H9 (cell line): ENCODE data around the gene ABCA13. TPM values are rescaled to one million over a fixed set of nuclear protein-coding genes. Genes with fewer than 3 reads are reported as not detected.
A peak's percentile ranks its signal among the peaks of the same experiment; 100 is the strongest.

ENCODE experiments used
- DNase-seq: peaks from one replicate; pipeline ENCODE4 v3.0.0-alpha.2; 2017
- H2AFZ ChIP-seq: one replicate; pipeline ENCODE4 v1.6.1; 2013; ENCODE audit warnings: mild to moderate bottlenecking, low read length, control low read depth, moderate library complexity
- H2AK5ac ChIP-seq: 2 replicates; pipeline ENCODE4 v1.6.1; 2013; ENCODE audit warnings: low read length, control low read depth, mixed read lengths; ENCODE audit not compliant: insufficient read length
- H2BK120ac ChIP-seq: one replicate; pipeline ENCODE4 v1.6.1; 2013; ENCODE audit warnings: low read depth, mild to moderate bottlenecking, low read length, control low read depth, inconsistent platforms; ENCODE audit not compliant: poor library complexity, severe bottlenecking
- H2BK12ac ChIP-seq: 2 replicates; pipeline ENCODE4 v1.6.1; 2013; ENCODE audit warnings: low read length, control low read depth, mixed read lengths, low read depth; ENCODE audit not compliant: insufficient read length
- H2BK15ac ChIP-seq: 2 replicates; pipeline ENCODE4 v1.6.1; 2013; ENCODE audit warnings: low read depth, low read length, control low read depth
- H2BK20ac ChIP-seq: one replicate; pipeline ENCODE4 v1.6.1; 2013; ENCODE audit warnings: low read depth, mild to moderate bottlenecking, low read length, control low read depth, inconsistent platforms; ENCODE audit not compliant: poor library complexity, severe bottlenecking
- H2BK5ac ChIP-seq: 2 replicates; pipeline ENCODE4 v1.6.1; 2013; ENCODE audit warnings: low read length, control low read depth, mixed read lengths; ENCODE audit not compliant: insufficient read length
- H3K14ac ChIP-seq: 2 replicates; pipeline ENCODE4 v1.6.1; 2013; ENCODE audit warnings: low read length, control low read depth; ENCODE audit not compliant: insufficient read depth
- H3K18ac ChIP-seq: 2 replicates; pipeline ENCODE4 v1.6.1; 2013; ENCODE audit warnings: low read depth, mild to moderate bottlenecking, mixed read lengths, low read length, control low read depth; ENCODE audit not compliant: insufficient read length
- H3K23ac ChIP-seq: 2 replicates; pipeline ENCODE4 v1.6.1; 2013; ENCODE audit warnings: low read length, control low read depth, mixed read lengths, low read depth; ENCODE audit not compliant: insufficient read length
- H3K23me2 ChIP-seq: 2 replicates; pipeline ENCODE4 v1.6.1; 2013; ENCODE audit warnings: low read depth, mild to moderate bottlenecking, mixed read lengths, low read length, control low read depth; ENCODE audit not compliant: insufficient read length, poor library complexity, severe bottlenecking
- H3K27ac ChIP-seq: 2 replicates; pipeline ENCODE4 v1.5.1; 2013; ENCODE audit warnings: low read length, control low read depth, mixed read lengths, low read depth; ENCODE audit not compliant: insufficient read length
- H3K27me3 ChIP-seq: 2 replicates; pipeline ENCODE4 v1.6.1; 2013; ENCODE audit warnings: low read length, control low read depth, inconsistent platforms; ENCODE audit not compliant: insufficient read depth
- H3K4ac ChIP-seq: 2 replicates; pipeline ENCODE4 v1.6.1; 2013; ENCODE audit warnings: low read depth, mild to moderate bottlenecking, control low read depth, inconsistent platforms, low read length, moderate library complexity
- H3K4me1 ChIP-seq: 2 replicates; pipeline ENCODE4 v1.6.1; 2013; ENCODE audit warnings: low read length, control low read depth, inconsistent platforms; ENCODE audit not compliant: insufficient read depth
- H3K4me2 ChIP-seq: 2 replicates; pipeline ENCODE4 v1.6.1; 2013; ENCODE audit warnings: low read length, control low read depth, mixed read lengths; ENCODE audit not compliant: insufficient read length, insufficient read depth
- H3K56ac ChIP-seq: 2 replicates; pipeline ENCODE4 v1.6.1; 2013; ENCODE audit warnings: low read depth, mild to moderate bottlenecking, mixed read lengths, low read length, control low read depth; ENCODE audit not compliant: insufficient read length
- H3K79me1 ChIP-seq: 2 replicates; pipeline ENCODE4 v1.6.1; 2013; ENCODE audit warnings: low read depth, mild to moderate bottlenecking, moderate library complexity, low read length, control low read depth, inconsistent platforms; ENCODE audit not compliant: insufficient read depth, poor library complexity, severe bottlenecking
- H3K79me2 ChIP-seq: 2 replicates; pipeline ENCODE4 v1.6.1; 2013; ENCODE audit warnings: low read length, control low read depth, inconsistent platforms; ENCODE audit not compliant: insufficient read depth
- H3K9ac ChIP-seq: 2 replicates; pipeline ENCODE4 v1.6.1; 2013; ENCODE audit warnings: low read length, control low read depth, mixed read lengths; ENCODE audit not compliant: insufficient read length; ENCODE audit errors: extremely low read depth
- H3K9me3 ChIP-seq: one replicate; pipeline ENCODE4 v1.6.1; 2013; ENCODE audit warnings: low read depth, low read length, inconsistent platforms; ENCODE audit not compliant: control insufficient read depth
- H3T11ph ChIP-seq: one replicate; pipeline ENCODE4 v1.6.1; 2013; ENCODE audit warnings: mild to moderate bottlenecking, low read length, control low read depth, inconsistent platforms
- H4K20me1 ChIP-seq: one replicate; pipeline ENCODE4 v1.6.1; 2013; ENCODE audit not compliant: control insufficient read depth, insufficient read length, insufficient read depth
- H4K5ac ChIP-seq: 2 replicates; pipeline ENCODE4 v1.6.1; 2013; ENCODE audit warnings: low read depth, mild to moderate bottlenecking, mixed read lengths, low read length, control low read depth; ENCODE audit not compliant: insufficient read length
- H4K8ac ChIP-seq: replicated peaks from 2 replicates; pipeline ENCODE4 v1.6.1; 2013; ENCODE audit warnings: low read length, control low read depth, mixed read lengths, low read depth; ENCODE audit not compliant: insufficient read length
- H4K91ac ChIP-seq: 2 replicates; pipeline ENCODE4 v1.6.1; 2013; ENCODE audit warnings: low read depth, mild to moderate bottlenecking, moderate library complexity, mixed read lengths, low read length, control low read depth; ENCODE audit not compliant: insufficient read length
- H3K27ac Mint-ChIP-seq, 3 experiments: 2 replicates in 2 of 3; 3 replicates in 1 of 3; pipeline ENCODE4 v1.8.0; 2020 to 2021; ENCODE audit warnings: mixed read lengths in 3 of 3, mild to moderate bottlenecking in 1 of 3, moderate library complexity in 1 of 3
- H3K27me3 Mint-ChIP-seq: 2 replicates; pipeline ENCODE4 v1.8.0; 2021; ENCODE audit warnings: low read depth, mild to moderate bottlenecking, moderate library complexity, mixed read lengths
- H3K36me3 Mint-ChIP-seq, 3 experiments: 2 replicates in 2 of 3; 3 replicates in 1 of 3; pipeline ENCODE4 v1.8.0; 2020 to 2021; ENCODE audit warnings: low read depth in 3 of 3, mixed read lengths in 3 of 3; ENCODE audit not compliant: insufficient read depth in 1 of 3
- H3K4me1 Mint-ChIP-seq, 2 experiments: 2 replicates each; pipeline ENCODE4 v1.8.0; 2020; ENCODE audit warnings: mixed read lengths in 2 of 2
- H3K4me3 Mint-ChIP-seq, 2 experiments: 2 replicates in 1 of 2; 3 replicates in 1 of 2; pipeline ENCODE4 v1.8.0; 2020 to 2021; ENCODE audit warnings: mild to moderate bottlenecking in 2 of 2, mixed read lengths in 2 of 2, moderate library complexity in 1 of 2
- H3K9me3 Mint-ChIP-seq, 2 experiments: 2 replicates in 1 of 2; 3 replicates in 1 of 2; pipeline ENCODE4 v1.8.0; 2020; ENCODE audit warnings: mild to moderate bottlenecking in 2 of 2, mixed read lengths in 2 of 2, moderate library complexity in 1 of 2
- WGBS: extraction: QIAGEN DNeasy Blood & Tissue Kit; methylation state at CpG from one replicate; pipeline ENCODE4 v1.1.7; 2013; ENCODE audit warnings: missing lambda C conversion rate, low lambda C conversion rate, mixed read lengths; ENCODE audit not compliant: insufficient read length; ENCODE audit errors: extremely low coverage; 5-methylcytosine and 5-hydroxymethylcytosine counted together
- total RNA-seq: library from RNA; stranded (reverse); gene quantifications from 2 replicates; pipeline ENCODE4 v1.2.1, GENCODE V29; 2021
- TF ChIP-seq, protein P1 (sequence below): fragments of 200-600 bp; sonication (generic); conservative IDR thresholded peaks from 3 replicates; pipeline ENCODE4 v1.8.0; 2021; ENCODE audit warnings: antibody characterized with exemption, mild to moderate bottlenecking

Gene ABCA13
- total RNA-seq, 1 experiment from 2014 or later: 0.11 TPM

- peaks cover 5% of the 10 kb centered on the region; the same call in 1 of the 2 replicates for H3K4me1 ChIP-seq
- H3K27ac Mint-ChIP-seq: peak overlapping the region in 2 of 3 experiments; percentile 6 to 40; a peak in 2 of 7 replicates
- H2AFZ ChIP-seq: no peak overlapping the region
- H2BK12ac ChIP-seq: no peak overlapping the region
- no peaks in the 10 kb centered on the region for H3K23me2 ChIP-seq
- no peak overlapping the region for H4K91ac ChIP-seq
- no peaks in the 10 kb centered on the region for H4K20me1 ChIP-seq
- H3K4me3 Mint-ChIP-seq: no peak overlapping the region
- no peak overlapping the region for H2BK15ac ChIP-seq
- no peak overlapping the region for H3K4me2 ChIP-seq
- no peaks in the 10 kb centered on the region for H3K27me3 Mint-ChIP-seq
- WGBS: no CpG with 5 or more reads among the region's 3 CpGs
- H4K5ac ChIP-seq: no peak overlapping the region
- H3K14ac ChIP-seq: no peak overlapping the region
- no peaks in the 10 kb centered on the region for H3K27me3 ChIP-seq
- no peak overlapping the region for H3K27ac ChIP-seq
- no peak overlapping the region for H4K8ac ChIP-seq
- peaks cover 31 to 48% of the 10 kb centered on the region in 2 experiments for H3K9me3 Mint-ChIP-seq
- peaks cover 5 to 46% (median 34%) of the 10 kb centered on the region in 3 experiments; a peak in 6 of 7 replicates for H3K36me3 Mint-ChIP-seq
- peaks cover 4% of the 10 kb centered on the region for H3K9me3 ChIP-seq
- H2BK120ac ChIP-seq: no peak overlapping the region
- H2BK20ac ChIP-seq: no peak overlapping the region
- H3K23ac ChIP-seq: no peak overlapping the region
- DNase-seq: peak; percentile 62
- no peaks in the 10 kb centered on the region for H3K79me2 ChIP-seq
- H2AK5ac ChIP-seq: no peak overlapping the region
- TF ChIP-seq, protein P1, sequence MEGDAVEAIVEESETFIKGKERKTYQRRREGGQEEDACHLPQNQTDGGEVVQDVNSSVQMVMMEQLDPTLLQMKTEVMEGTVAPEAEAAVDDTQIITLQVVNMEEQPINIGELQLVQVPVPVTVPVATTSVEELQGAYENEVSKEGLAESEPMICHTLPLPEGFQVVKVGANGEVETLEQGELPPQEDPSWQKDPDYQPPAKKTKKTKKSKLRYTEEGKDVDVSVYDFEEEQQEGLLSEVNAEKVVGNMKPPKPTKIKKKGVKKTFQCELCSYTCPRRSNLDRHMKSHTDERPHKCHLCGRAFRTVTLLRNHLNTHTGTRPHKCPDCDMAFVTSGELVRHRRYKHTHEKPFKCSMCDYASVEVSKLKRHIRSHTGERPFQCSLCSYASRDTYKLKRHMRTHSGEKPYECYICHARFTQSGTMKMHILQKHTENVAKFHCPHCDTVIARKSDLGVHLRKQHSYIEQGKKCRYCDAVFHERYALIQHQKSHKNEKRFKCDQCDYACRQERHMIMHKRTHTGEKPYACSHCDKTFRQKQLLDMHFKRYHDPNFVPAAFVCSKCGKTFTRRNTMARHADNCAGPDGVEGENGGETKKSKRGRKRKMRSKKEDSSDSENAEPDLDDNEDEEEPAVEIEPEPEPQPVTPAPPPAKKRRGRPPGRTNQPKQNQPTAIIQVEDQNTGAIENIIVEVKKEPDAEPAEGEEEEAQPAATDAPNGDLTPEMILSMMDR: peak; percentile 68
- peaks cover 22 to 50% of the 10 kb centered on the region in 2 experiments for H3K4me1 Mint-ChIP-seq
- H3K56ac ChIP-seq: no peak overlapping the region
- H3K4ac ChIP-seq: no peak overlapping the region
- H3T11ph ChIP-seq: no peak overlapping the region
- no peak overlapping the region for H3K18ac ChIP-seq
- H2BK5ac ChIP-seq: no peak overlapping the region
- H3K9ac ChIP-seq: no peak overlapping the region
- no peaks in the 10 kb centered on the region for H3K79me1 ChIP-seq
Measured at GRCh38 chr7:48139459-48139858, 31.8 kb upstream of the ABCA13 start.
